Neural crest cell (in vitro differentiated cells): ENCODE results near the gene SP140. TPM values are rescaled to one million over a fixed set of nuclear protein-coding genes. Genes with fewer than 3 reads are reported as not detected.

ENCODE experiments used
- DNase-seq: peaks from one replicate; pipeline ENCODE4 v3.0.0; 2021; ENCODE audit warnings: low read depth, mixed read lengths, low spot score
- H3K27ac Mint-ChIP-seq: one replicate; pipeline ENCODE4 v1.8.0; 2021; ENCODE audit warnings: mild to moderate bottlenecking, mixed read lengths; ENCODE audit not compliant: unreplicated experiment
- H3K27me3 Mint-ChIP-seq: 2 replicates; pipeline ENCODE4 v1.8.0; 2021; ENCODE audit warnings: low read depth, mild to moderate bottlenecking, mixed read lengths
- H3K36me3 Mint-ChIP-seq: 2 replicates; pipeline ENCODE4 v1.8.0; 2021; ENCODE audit warnings: low read depth, mild to moderate bottlenecking, mixed read lengths
- H3K4me1 Mint-ChIP-seq: 2 replicates; pipeline ENCODE4 v1.8.0; 2021; ENCODE audit warnings: mixed read lengths
- H3K4me3 Mint-ChIP-seq: one replicate; pipeline ENCODE4 v1.8.0; 2021; ENCODE audit warnings: mild to moderate bottlenecking, mixed read lengths
- H3K9me3 Mint-ChIP-seq: 2 replicates; pipeline ENCODE4 v1.8.0; 2021; ENCODE audit warnings: mixed read lengths
- long read RNA-seq: library from polyadenylated mRNA; unstranded; transcript quantifications from one replicate; pipeline ENCODE4 v2.0.0, GENCODE V29; 2020
- total RNA-seq: library from RNA; stranded (reverse); gene quantifications from 2 replicates; pipeline ENCODE4 v1.2.1, GENCODE V29; 2021
- TF ChIP-seq, protein P1 (sequence below): fragments of 200-600 bp; sonication (generic); conservative IDR thresholded peaks from 2 replicates; pipeline ENCODE4 v1.5.0; 2021; ENCODE audit warnings: antibody characterized with exemption, mild to moderate bottlenecking

SP140 gene
- not detected in 2 replicates for total RNA-seq
- long read RNA-seq = 0 reads

DNA sequence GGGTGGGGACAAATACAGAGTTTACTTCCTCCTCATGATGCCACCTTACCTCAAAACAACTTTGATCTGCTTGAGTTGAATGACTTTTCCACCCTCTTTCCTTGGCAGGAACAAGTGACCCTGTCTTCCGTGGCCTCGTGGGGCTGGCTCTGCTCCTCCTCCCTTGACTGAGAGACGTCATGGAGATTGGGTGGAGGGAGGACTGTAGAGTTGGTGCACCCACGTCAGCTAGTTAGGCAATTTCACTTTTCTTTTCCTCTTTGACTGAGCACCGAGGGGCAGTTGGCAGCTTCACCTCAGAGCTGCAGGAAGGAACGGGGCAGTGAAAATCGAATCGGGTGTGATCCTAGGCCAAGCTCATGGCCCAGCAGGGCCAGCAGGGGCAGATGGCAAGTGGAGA, at the start of gene SP140:
Gene SP140 (plus strand): TSS at position 251 of the 400 bp plus-strand sequence. CDS start 109 bp downstream, at position 360.
- Mint-ChIP-seq H3K9me3 (peaks cover 3% of the 10 kb centered on the region), H3K36me3 (no peaks in the 10 kb centered on the region), H3K27me3 (no peaks in the 10 kb centered on the region), H3K4me1 (no peaks in the 10 kb centered on the region), H3K27ac (peak within 1 kb of the TSS; percentile 57), H3K4me3 (no peak within 1 kb of the TSS)
- no peak for DNase-seq
- TF ChIP-seq, protein P1, sequence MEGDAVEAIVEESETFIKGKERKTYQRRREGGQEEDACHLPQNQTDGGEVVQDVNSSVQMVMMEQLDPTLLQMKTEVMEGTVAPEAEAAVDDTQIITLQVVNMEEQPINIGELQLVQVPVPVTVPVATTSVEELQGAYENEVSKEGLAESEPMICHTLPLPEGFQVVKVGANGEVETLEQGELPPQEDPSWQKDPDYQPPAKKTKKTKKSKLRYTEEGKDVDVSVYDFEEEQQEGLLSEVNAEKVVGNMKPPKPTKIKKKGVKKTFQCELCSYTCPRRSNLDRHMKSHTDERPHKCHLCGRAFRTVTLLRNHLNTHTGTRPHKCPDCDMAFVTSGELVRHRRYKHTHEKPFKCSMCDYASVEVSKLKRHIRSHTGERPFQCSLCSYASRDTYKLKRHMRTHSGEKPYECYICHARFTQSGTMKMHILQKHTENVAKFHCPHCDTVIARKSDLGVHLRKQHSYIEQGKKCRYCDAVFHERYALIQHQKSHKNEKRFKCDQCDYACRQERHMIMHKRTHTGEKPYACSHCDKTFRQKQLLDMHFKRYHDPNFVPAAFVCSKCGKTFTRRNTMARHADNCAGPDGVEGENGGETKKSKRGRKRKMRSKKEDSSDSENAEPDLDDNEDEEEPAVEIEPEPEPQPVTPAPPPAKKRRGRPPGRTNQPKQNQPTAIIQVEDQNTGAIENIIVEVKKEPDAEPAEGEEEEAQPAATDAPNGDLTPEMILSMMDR = no peak

GRCh38 chr2:230176996-230177395, 48.5 kb upstream of the SP140 start:
- Mint-ChIP-seq H3K9me3 (no peaks in the 10 kb centered on the region), H3K27me3 (no peaks in the 10 kb centered on the region)
- DNase-seq = no peak

GRCh38 chr2:230178546-230179485, 46.7 kb upstream of the SP140 start:
- TF ChIP-seq, protein P1 = no peak
- Mint-ChIP-seq H3K9me3 (no peaks in the 10 kb centered on the region), H3K4me3 (no peak overlapping the region), H3K36me3 (no peaks in the 10 kb centered on the region), H3K4me1 (peaks cover 12% of the 10 kb centered on the region), H3K27me3 (no peaks in the 10 kb centered on the region), H3K27ac (no peak overlapping the region)
- no peak for DNase-seq

More at GRCh38 chr2:230176996-230177395, 48.5 kb upstream of the SP140 start:
- Mint-ChIP-seq H3K4me3 (no peak overlapping the region), H3K4me1 (peaks cover 12% of the 10 kb centered on the region), H3K36me3 (no peaks in the 10 kb centered on the region), H3K27ac (no peak overlapping the region)
- TF ChIP-seq, protein P1 = no peak

DNA sequence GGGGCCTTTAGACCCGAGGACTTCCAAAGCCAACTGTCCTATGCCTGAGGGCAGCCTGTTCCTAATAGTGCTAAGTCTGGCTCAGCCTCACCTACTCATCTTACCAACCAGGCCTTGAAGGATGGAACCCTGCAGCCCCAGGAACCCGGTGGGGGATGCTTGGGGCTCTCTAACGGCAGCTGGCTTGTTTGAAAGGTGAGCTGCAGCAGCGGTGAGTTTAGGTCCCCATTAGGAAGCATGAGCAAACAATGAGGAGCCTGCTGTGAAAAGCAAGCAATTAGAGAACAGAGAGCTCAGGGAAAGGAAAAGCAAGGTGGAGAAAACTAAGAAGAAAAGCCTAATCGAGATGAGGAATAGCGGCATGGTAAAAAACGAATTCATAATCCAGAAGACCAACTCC, 45.6 kb upstream of the SP140 start:
- Mint-ChIP-seq H3K4me3 (no peak overlapping the region), H3K27ac (no peak overlapping the region), H3K9me3 (no peaks in the 10 kb centered on the region), H3K27me3 (no peaks in the 10 kb centered on the region), H3K4me1 (peaks cover 12% of the 10 kb centered on the region), H3K36me3 (peaks cover 2% of the 10 kb centered on the region)
- TF ChIP-seq, protein P1 = no peak
- DNase-seq = no peak

DNA sequence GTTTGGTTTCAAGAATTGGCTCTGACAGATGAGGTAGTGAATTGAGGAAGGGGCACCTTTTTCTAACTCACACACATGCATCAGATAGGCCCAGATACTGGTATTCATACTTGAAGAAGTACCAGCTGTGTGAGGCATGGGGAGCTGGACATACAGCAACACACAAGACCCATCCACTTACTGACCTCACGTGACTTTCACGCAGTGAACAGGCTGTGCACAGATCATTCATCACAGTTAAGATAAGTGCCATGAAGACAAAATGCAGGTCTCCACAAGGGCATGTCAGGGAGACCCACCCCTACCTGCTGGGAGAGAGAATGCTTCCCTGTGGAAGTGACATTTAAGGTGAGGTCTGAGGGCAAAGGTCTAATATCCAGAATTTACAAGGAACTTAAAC, 44.3 kb upstream of the SP140 start:
- Mint-ChIP-seq H3K27ac (no peak overlapping the region), H3K4me3 (no peak overlapping the region), H3K4me1 (peaks cover 12% of the 10 kb centered on the region), H3K36me3 (peaks cover 4% of the 10 kb centered on the region), H3K27me3 (no peaks in the 10 kb centered on the region), H3K9me3 (no peaks in the 10 kb centered on the region)
- DNase-seq = no peak
- TF ChIP-seq, protein P1 = no peak
